WTC11 (cell line): ENCODE measurements around the gene ZNF500. TPM values are rescaled to one million over a fixed set of nuclear protein-coding genes. Genes with fewer than 3 reads are reported as not detected.

Source experiments
- CBFB ChIP-seq: sonication (generic); formaldehyde crosslinking; IDR thresholded peaks from 2 replicates; pipeline ENCODE4 v1.8.1; 2022; ENCODE audit warnings: mild to moderate bottlenecking, low read depth, missing genetic modification reagents
- ELF4 ChIP-seq: sonication (generic); formaldehyde crosslinking; IDR thresholded peaks from 2 replicates; pipeline ENCODE4 v1.8.1; 2022; ENCODE audit warnings: low read depth, mild to moderate bottlenecking, moderate library complexity, missing genetic modification reagents
- EMX1 ChIP-seq: fragments of 250-450 bp; sonication (Bioruptor Pico); IDR thresholded peaks from 2 replicates; pipeline ENCODE4 v1.8.0; 2021; ENCODE audit warnings: mild to moderate bottlenecking
- FOXP1 ChIP-seq: sonication (generic); formaldehyde crosslinking; IDR thresholded peaks from 2 replicates; pipeline ENCODE4 v1.8.0; 2022; ENCODE audit warnings: missing genetic modification reagents, mild to moderate bottlenecking, moderate library complexity, borderline replicate concordance
- IRF2 ChIP-seq: sonication (generic); formaldehyde crosslinking; IDR thresholded peaks from 2 replicates; pipeline ENCODE4 v1.8.0; 2022; ENCODE audit warnings: low read depth, missing genetic modification reagents, borderline replicate concordance
- JUN ChIP-seq: sonication (generic); formaldehyde crosslinking; IDR thresholded peaks from 2 replicates; pipeline ENCODE4 v1.8.0; 2023; ENCODE audit warnings: mild to moderate bottlenecking, missing genetic modification reagents
- KAT7 ChIP-seq: sonication (generic); formaldehyde crosslinking; IDR thresholded peaks from 2 replicates; pipeline ENCODE4 v1.8.1; 2023; ENCODE audit warnings: missing genetic modification reagents, mild to moderate bottlenecking, borderline replicate concordance
- MXD4 ChIP-seq: fragments of 250-450 bp; sonication (Bioruptor Pico); IDR thresholded peaks from 2 replicates; pipeline ENCODE4 v1.8.0; 2021; ENCODE audit warnings: mild to moderate bottlenecking, moderate library complexity, borderline replicate concordance
- NFYB ChIP-seq: sonication (generic); formaldehyde crosslinking; conservative IDR thresholded peaks from 2 replicates; pipeline ENCODE4 v1.8.0; 2022; ENCODE audit warnings: low read depth, missing genetic modification reagents
- NR3C1 ChIP-seq: sonication (generic); formaldehyde crosslinking; conservative IDR thresholded peaks from 2 replicates; pipeline ENCODE4 v1.8.1; 2023; ENCODE audit warnings: low read depth, mild to moderate bottlenecking, missing genetic modification reagents
- SP1 ChIP-seq: sonication (generic); formaldehyde crosslinking; conservative IDR thresholded peaks from 2 replicates; pipeline ENCODE4 v1.8.1; 2022; ENCODE audit warnings: missing genetic modification reagents
- TEAD4 ChIP-seq: sonication (generic); formaldehyde crosslinking; IDR thresholded peaks from 2 replicates; pipeline ENCODE4 v1.8.0; 2022; ENCODE audit warnings: mild to moderate bottlenecking, missing genetic modification reagents
- TP53 ChIP-seq: sonication (generic); formaldehyde crosslinking; IDR thresholded peaks from 2 replicates; pipeline ENCODE4 v1.8.1; 2023; ENCODE audit warnings: mild to moderate bottlenecking, missing genetic modification reagents
- ZBTB21 ChIP-seq: sonication (generic); formaldehyde crosslinking; IDR thresholded peaks from 2 replicates; pipeline ENCODE4 v1.8.1; 2023; ENCODE audit warnings: mild to moderate bottlenecking, missing genetic modification reagents, borderline replicate concordance
- ZNF121 ChIP-seq: sonication (generic); formaldehyde crosslinking; IDR thresholded peaks from 2 replicates; pipeline ENCODE4 v1.8.0; 2023; ENCODE audit warnings: missing genetic modification reagents
- ZNF416 ChIP-seq: fragments of 250-450 bp; sonication (Bioruptor Pico); IDR thresholded peaks from 2 replicates; pipeline ENCODE4 v1.9.0; 2021; ENCODE audit warnings: mild to moderate bottlenecking, inconsistent platforms
- ZNF671 ChIP-seq: fragments of 250-450 bp; sonication (Bioruptor Pico); IDR thresholded peaks from 2 replicates; pipeline ENCODE4 v1.8.0; 2021; ENCODE audit warnings: mild to moderate bottlenecking
- total RNA-seq: library from RNA; stranded (reverse); gene quantifications from 3 replicates; pipeline ENCODE4 v1.2.3, GENCODE V29; 2021
- TF ChIP-seq, protein P1 (sequence below): sonication (generic); formaldehyde crosslinking; IDR thresholded peaks from 2 replicates; pipeline ENCODE4 v1.8.1; 2022; ENCODE audit warnings: mild to moderate bottlenecking, moderate library complexity, missing genetic modification reagents
- TF ChIP-seq, protein P2 (sequence below): sonication (generic); formaldehyde crosslinking; IDR thresholded peaks from 2 replicates; pipeline ENCODE4 v1.8.1; 2023; ENCODE audit warnings: mild to moderate bottlenecking, missing genetic modification reagents, borderline replicate concordance
- TF ChIP-seq, protein P3 (sequence below): fragments of 250-450 bp; sonication (Bioruptor Pico); IDR thresholded peaks from 2 replicates; pipeline ENCODE4 v1.8.0; 2021; ENCODE audit warnings: mild to moderate bottlenecking
- TF ChIP-seq, protein P4 (sequence below): sonication (generic); formaldehyde crosslinking; IDR thresholded peaks from 2 replicates; pipeline ENCODE4 v1.8.1; 2023; ENCODE audit warnings: mild to moderate bottlenecking, missing genetic modification reagents, moderate library complexity
- TF ChIP-seq, protein P5 (sequence below): sonication (generic); formaldehyde crosslinking; IDR thresholded peaks from 2 replicates; pipeline ENCODE4 v1.8.1; 2023; ENCODE audit warnings: mild to moderate bottlenecking, missing genetic modification reagents, moderate library complexity
- TF ChIP-seq, protein P6 (sequence below): sonication (generic); formaldehyde crosslinking; IDR thresholded peaks from 2 replicates; pipeline ENCODE4 v1.8.1; 2023; ENCODE audit warnings: mild to moderate bottlenecking, missing genetic modification reagents
- TF ChIP-seq, protein P7 (sequence below): sonication (generic); formaldehyde crosslinking; IDR thresholded peaks from 2 replicates; pipeline ENCODE4 v1.8.0; 2023; ENCODE audit warnings: missing genetic modification reagents
- TF ChIP-seq, protein P8 (sequence below): sonication (generic); formaldehyde crosslinking; IDR thresholded peaks from 2 replicates; pipeline ENCODE4 v1.8.0; 2022; ENCODE audit warnings: mild to moderate bottlenecking, missing genetic modification reagents

ZNF500 gene
- total RNA-seq, 1 experiment from 2014 or later: 19.9 TPM

DNA sequence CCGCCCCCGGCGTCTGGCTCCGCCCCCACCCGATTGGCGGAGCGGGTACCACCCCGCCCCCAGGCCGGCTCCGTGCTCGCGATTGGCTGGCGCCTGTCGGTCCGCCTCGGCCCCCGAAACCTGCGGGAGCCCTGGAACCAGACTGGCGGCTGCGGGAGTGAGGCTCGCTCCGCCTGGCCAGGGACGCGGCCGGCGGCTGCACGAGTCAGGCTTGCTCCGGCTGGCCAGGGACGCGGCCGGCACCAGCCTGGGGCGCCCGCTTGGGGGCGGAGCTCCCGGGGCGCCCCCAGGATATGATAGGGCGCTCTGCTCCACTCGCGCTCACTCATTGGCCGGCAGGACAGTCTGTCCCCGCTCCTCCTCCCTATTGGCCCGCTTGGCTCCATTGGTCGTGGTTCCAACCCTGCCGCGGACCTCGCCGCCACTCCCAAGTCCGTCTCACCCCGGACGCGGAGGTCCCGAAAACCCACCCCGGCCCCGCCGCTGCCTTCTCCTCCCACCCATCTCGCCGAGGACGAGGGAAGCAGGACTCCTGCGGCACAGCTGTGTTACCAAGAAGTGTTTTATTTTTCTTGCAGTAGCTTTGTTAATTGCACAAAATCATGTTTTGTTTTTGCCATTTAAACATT lies 35.8 kb upstream of the ZNF500 start (continued):
- TF ChIP-seq, protein P1, sequence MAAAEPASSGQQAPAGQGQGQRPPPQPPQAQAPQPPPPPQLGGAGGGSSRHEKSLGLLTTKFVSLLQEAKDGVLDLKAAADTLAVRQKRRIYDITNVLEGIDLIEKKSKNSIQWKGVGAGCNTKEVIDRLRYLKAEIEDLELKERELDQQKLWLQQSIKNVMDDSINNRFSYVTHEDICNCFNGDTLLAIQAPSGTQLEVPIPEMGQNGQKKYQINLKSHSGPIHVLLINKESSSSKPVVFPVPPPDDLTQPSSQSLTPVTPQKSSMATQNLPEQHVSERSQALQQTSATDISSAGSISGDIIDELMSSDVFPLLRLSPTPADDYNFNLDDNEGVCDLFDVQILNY: no peak
- peak; percentile 61; the same call in 1 of the 2 replicates for TF ChIP-seq SP1 (CRISPR knock-in tag)
- TF ChIP-seq ZNF671 (CRISPR knock-in tag): peak; percentile 74; the same call in 1 of the 2 replicates
- no peak for TF ChIP-seq ZNF121 (CRISPR knock-in tag)
- TF ChIP-seq KAT7 (CRISPR knock-in tag): peak; percentile 89; the same call in 1 of the 2 replicates
- TF ChIP-seq, protein P2, sequence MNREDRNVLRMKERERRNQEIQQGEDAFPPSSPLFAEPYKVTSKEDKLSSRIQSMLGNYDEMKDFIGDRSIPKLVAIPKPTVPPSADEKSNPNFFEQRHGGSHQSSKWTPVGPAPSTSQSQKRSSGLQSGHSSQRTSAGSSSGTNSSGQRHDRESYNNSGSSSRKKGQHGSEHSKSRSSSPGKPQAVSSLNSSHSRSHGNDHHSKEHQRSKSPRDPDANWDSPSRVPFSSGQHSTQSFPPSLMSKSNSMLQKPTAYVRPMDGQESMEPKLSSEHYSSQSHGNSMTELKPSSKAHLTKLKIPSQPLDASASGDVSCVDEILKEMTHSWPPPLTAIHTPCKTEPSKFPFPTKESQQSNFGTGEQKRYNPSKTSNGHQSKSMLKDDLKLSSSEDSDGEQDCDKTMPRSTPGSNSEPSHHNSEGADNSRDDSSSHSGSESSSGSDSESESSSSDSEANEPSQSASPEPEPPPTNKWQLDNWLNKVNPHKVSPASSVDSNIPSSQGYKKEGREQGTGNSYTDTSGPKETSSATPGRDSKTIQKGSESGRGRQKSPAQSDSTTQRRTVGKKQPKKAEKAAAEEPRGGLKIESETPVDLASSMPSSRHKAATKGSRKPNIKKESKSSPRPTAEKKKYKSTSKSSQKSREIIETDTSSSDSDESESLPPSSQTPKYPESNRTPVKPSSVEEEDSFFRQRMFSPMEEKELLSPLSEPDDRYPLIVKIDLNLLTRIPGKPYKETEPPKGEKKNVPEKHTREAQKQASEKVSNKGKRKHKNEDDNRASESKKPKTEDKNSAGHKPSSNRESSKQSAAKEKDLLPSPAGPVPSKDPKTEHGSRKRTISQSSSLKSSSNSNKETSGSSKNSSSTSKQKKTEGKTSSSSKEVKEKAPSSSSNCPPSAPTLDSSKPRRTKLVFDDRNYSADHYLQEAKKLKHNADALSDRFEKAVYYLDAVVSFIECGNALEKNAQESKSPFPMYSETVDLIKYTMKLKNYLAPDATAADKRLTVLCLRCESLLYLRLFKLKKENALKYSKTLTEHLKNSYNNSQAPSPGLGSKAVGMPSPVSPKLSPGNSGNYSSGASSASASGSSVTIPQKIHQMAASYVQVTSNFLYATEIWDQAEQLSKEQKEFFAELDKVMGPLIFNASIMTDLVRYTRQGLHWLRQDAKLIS (CRISPR knock-in tag): no peak
- TF ChIP-seq, protein P3, sequence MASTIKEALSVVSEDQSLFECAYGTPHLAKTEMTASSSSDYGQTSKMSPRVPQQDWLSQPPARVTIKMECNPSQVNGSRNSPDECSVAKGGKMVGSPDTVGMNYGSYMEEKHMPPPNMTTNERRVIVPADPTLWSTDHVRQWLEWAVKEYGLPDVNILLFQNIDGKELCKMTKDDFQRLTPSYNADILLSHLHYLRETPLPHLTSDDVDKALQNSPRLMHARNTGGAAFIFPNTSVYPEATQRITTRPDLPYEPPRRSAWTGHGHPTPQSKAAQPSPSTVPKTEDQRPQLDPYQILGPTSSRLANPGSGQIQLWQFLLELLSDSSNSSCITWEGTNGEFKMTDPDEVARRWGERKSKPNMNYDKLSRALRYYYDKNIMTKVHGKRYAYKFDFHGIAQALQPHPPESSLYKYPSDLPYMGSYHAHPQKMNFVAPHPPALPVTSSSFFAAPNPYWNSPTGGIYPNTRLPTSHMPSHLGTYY: no peak; the same call in 1 of the 2 replicates
- TF ChIP-seq NR3C1 (CRISPR knock-in tag): no peak
- no peak for TF ChIP-seq CBFB
- peak; percentile 93 for TF ChIP-seq NFYB (CRISPR knock-in tag)
- TF ChIP-seq, protein P4, sequence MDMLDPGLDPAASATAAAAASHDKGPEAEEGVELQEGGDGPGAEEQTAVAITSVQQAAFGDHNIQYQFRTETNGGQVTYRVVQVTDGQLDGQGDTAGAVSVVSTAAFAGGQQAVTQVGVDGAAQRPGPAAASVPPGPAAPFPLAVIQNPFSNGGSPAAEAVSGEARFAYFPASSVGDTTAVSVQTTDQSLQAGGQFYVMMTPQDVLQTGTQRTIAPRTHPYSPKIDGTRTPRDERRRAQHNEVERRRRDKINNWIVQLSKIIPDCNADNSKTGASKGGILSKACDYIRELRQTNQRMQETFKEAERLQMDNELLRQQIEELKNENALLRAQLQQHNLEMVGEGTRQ (CRISPR knock-in tag): no peak
- TF ChIP-seq, protein P5, sequence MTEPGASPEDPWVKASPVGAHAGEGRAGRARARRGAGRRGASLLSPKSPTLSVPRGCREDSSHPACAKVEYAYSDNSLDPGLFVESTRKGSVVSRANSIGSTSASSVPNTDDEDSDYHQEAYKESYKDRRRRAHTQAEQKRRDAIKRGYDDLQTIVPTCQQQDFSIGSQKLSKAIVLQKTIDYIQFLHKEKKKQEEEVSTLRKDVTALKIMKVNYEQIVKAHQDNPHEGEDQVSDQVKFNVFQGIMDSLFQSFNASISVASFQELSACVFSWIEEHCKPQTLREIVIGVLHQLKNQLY (CRISPR knock-in tag): no peak
- TF ChIP-seq TP53 (CRISPR knock-in tag): peak; percentile 56; the same call in 1 of the 2 replicates
- no peak for TF ChIP-seq ZBTB21 (CRISPR knock-in tag)
- 0 out of 2 replicates have a peak, but pooled peaks have one; percentile 8 for TF ChIP-seq FOXP1 (CRISPR knock-in tag)
- TF ChIP-seq JUN (CRISPR knock-in tag): no peak
- TF ChIP-seq IRF2: no peak
- TF ChIP-seq, protein P6, sequence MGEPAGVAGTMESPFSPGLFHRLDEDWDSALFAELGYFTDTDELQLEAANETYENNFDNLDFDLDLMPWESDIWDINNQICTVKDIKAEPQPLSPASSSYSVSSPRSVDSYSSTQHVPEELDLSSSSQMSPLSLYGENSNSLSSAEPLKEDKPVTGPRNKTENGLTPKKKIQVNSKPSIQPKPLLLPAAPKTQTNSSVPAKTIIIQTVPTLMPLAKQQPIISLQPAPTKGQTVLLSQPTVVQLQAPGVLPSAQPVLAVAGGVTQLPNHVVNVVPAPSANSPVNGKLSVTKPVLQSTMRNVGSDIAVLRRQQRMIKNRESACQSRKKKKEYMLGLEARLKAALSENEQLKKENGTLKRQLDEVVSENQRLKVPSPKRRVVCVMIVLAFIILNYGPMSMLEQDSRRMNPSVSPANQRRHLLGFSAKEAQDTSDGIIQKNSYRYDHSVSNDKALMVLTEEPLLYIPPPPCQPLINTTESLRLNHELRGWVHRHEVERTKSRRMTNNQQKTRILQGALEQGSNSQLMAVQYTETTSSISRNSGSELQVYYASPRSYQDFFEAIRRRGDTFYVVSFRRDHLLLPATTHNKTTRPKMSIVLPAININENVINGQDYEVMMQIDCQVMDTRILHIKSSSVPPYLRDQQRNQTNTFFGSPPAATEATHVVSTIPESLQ (CRISPR knock-in tag): no peak
- 0 out of 2 replicates have a peak, but pooled peaks have one; percentile 36 for TF ChIP-seq EMX1 (CRISPR knock-in tag)
- TF ChIP-seq ZNF416: 0 out of 2 replicates have a peak, but pooled peaks have one; percentile 50
- TF ChIP-seq TEAD4 (CRISPR knock-in tag): no peak
- no peak for TF ChIP-seq MXD4
- 0 out of 2 replicates have a peak, but pooled peaks have one; percentile 28 for TF ChIP-seq ELF4 (CRISPR knock-in tag)
- TF ChIP-seq, protein P7, sequence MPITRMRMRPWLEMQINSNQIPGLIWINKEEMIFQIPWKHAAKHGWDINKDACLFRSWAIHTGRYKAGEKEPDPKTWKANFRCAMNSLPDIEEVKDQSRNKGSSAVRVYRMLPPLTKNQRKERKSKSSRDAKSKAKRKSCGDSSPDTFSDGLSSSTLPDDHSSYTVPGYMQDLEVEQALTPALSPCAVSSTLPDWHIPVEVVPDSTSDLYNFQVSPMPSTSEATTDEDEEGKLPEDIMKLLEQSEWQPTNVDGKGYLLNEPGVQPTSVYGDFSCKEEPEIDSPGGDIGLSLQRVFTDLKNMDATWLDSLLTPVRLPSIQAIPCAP (CRISPR knock-in tag): no peak
- TF ChIP-seq, protein P8, sequence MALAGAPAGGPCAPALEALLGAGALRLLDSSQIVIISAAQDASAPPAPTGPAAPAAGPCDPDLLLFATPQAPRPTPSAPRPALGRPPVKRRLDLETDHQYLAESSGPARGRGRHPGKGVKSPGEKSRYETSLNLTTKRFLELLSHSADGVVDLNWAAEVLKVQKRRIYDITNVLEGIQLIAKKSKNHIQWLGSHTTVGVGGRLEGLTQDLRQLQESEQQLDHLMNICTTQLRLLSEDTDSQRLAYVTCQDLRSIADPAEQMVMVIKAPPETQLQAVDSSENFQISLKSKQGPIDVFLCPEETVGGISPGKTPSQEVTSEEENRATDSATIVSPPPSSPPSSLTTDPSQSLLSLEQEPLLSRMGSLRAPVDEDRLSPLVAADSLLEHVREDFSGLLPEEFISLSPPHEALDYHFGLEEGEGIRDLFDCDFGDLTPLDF: no peak
- TF ChIP-seq, all 79 proteins: peak for 13
